Fibroblast of skin of left biceps (primary cell): ENCODE results near the gene SLC22A1.
"Not testable (repeated sequence)": the region's sequence is repeated elsewhere in the genome, so short reads cannot be mapped to it uniquely, and the experiment has no call there.

ENCODE experiments used
- DNase-seq, 2 experiments: peaks; one replicate each; pipeline ENCODE4 v3.0.0-alpha.2; 2013; ENCODE audit warnings: low read depth in 2 of 2

SLC22A1 gene

GRCh38 chr6:160093061-160093460 lies 28.6 kb upstream of the SLC22A1 start:
- DNase-seq, result no peak

- no peak for DNase-seq
Measured at GRCh38 chr6:160093946-160094345, 27.7 kb upstream of the SLC22A1 start.

DNA sequence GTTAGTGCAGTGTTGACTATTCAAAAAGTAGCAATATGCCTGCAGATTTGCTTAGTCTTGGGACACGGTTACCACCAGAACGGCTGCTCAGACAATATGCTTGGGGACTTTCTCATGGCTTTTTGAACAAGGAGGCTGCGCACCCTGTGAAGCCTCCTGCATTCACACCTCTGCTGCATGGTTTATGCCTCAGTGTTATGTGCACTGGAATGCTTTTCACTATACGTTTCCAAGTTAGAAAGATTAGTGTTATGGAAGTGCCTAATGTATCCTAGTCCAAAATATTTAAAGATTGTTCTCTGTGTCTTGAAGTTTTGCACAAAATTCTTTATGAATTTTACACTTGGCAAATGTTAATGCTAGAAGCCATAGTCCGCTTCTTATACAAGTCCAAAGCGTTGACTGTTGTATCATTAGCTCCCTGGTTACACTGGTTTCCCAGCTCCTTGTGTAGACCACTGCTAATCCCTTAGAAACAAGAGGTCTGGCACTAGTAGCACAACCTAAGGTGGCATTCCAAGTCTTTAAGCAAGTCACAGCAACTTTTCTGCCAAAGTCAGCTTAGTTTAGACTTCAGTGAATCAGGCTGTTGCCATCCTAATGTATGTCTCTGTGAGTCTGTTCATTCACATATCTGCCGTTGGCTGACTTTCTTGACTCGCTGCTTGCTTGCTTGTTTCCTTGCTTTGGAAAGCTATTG lies 26.3 kb upstream of the SLC22A1 start:
- DNase-seq, result no peak

DNA sequence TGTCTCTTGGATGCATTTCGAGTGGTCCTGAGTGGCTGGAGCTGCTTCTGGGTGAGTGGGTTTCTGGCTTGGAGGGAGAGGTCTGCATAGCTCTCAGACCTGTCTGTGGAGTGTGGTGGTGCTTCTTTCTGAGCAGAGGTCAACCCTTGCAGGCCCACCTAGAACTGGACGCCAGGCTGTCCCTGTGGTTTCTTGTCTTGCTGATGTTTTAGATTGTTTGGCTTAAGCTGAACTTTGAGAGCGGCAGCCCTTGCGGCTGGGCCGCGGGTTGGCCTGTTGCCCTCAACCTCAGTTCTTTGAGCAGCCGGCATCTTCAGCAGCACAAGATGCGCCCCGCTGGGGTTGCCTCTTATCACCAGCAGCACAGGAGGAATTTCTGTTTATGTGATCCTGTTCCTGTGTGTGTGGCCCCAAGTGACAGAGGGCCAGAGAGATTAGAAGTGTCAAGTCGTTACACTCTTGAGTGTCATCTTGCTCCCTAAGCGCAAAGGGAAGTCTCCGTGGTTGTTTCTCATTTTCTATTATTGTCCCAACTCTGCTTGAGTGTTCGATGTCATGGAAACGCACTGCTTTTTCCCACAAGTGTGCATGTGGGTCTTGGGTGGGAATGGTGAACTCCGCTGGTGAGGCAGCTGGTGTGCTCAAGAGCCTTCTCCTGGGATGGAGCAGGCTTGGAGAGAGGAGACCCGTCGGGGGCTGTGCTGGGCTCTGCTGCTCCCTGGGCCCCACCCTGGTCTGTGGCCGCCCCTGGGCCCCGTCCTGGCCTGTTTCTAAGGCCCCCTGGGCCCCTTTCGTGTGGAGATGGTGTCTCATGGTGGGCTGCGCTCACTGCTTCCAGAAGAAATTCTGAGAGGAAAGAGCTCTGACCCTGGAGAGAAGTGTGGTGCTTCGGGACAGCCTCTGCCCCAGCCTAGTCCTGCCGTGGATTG lies 20.1 kb upstream of the SLC22A1 start:
- no peak for DNase-seq

- DNase-seq, result no peak
Measured at GRCh38 chr6:160102399-160102798, 19.2 kb upstream of the SLC22A1 start.

DNA sequence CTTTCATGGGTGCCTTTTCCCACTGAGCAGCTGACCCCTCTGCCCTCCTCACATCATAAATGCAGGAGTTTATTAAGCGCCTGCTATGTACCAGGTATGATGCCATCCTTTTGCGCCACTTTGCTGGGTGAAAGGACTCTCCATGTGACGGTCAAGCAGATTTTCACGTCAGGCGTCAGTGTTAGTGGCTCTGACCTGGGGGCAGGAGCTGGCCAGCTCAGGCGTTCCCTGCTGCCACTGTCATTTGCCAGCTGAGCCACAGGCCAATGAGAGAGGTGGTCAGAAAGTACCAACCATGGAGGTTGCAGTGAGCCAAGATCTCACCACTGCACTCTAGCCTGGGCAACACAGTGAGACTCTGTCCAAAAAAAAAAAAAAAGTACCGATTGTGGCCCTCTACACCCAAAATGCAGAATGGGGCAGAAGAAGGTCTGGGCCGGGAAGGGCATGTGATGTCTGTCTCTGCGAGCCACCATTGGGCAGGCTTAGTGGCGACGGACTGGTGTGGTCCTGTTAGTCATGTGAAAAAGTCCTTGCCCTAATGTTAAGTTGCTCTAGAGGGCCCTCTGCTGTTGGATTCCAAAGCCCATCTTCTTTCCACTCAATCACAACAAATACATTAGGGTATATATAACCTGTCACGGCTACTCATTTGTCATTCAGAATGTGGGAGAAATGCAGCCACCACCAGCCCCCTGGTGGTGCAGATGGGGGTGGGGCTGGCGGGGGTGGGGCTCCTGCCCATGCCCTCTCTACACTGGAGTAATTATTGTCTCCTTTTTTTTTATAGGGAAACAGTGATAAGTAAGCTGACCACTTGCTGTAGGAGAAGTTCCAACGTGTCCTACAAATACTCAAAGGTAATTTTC lies 18.4 kb upstream of the SLC22A1 start:
- DNase-seq, result peak in 1 of 2 experiments; percentile 5

DNA sequence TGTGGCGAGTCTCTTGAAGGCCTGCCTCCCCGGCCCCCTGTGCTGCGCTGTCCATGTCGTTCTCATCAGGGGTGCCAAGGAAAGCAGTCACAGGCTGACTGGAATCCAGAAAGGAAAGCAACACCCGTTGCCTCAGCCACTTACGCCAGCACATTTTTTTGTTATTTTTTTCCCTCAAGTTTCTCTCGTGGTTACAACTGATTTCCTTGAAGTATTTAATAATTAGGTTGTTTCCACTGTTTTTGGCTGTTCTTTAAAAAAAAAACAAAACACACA lies 17.9 kb upstream of the SLC22A1 start:
- DNase-seq, result no peak

GRCh38 chr6:160104821-160105517 lies 16.6 kb upstream of the SLC22A1 start:
- no peak for DNase-seq

GRCh38 chr6:160106010-160106409 lies 15.6 kb upstream of the SLC22A1 start:
- DNase-seq, result no peak

DNA sequence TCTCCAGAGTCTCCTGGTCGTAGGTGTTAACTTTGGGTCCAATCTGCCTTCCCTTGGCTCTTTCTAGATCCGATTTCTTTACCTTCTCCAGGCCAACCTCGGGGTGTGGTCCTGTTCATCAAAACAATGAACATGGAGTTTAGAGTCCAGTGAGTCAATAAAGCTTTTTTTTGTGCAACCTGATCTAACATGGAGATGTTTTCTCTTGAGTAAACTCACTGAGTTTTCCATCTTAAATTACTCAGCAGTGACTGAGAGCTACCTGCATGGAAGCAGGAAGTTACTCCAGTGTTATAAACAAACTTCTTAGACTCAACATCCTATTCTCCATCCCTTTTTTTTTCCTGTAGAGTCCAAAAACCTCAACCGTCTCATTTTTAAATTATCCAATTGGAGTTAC lies 14.9 kb upstream of the SLC22A1 start:
- no peak for DNase-seq

GRCh38 chr6:160108077-160108476 lies 13.5 kb upstream of the SLC22A1 start:
- no peak for DNase-seq

- no peak for DNase-seq
Measured at GRCh38 chr6:160110586-160111123, 11.0 kb upstream of the SLC22A1 start.

- DNase-seq, result no peak
Measured at GRCh38 chr6:160111806-160112205, 9.8 kb upstream of the SLC22A1 start.

GRCh38 chr6:160112628-160113299 lies 8.9 kb upstream of the SLC22A1 start:
- no peak for DNase-seq

- DNase-seq, result not testable (repeated sequence)
Measured at GRCh38 chr6:160114536-160114935, 7.1 kb upstream of the SLC22A1 start.

- DNase-seq, result no peak
Measured at GRCh38 chr6:160115421-160115820, 6.2 kb upstream of the SLC22A1 start.

DNA sequence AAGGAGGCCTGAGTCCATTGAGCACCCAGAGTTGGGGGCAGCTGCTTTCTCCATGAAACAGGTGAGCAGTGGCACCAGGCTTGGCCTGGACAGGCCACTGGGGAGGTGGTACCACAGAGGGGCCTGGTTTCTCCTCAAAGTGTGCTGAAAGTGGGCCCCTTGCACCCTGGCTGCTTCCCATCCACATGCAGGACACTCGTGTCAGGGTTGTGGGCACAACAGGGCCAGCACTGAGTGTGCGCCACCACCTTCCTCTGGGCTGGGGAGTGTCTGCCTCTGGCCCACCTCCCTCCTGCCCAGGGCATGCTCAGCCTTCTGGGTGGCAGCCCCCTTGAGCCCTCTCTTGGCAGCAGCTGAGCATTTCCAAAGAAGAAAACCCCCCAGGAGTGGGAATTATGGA lies 5.2 kb upstream of the SLC22A1 start:
- no peak for DNase-seq

DNA sequence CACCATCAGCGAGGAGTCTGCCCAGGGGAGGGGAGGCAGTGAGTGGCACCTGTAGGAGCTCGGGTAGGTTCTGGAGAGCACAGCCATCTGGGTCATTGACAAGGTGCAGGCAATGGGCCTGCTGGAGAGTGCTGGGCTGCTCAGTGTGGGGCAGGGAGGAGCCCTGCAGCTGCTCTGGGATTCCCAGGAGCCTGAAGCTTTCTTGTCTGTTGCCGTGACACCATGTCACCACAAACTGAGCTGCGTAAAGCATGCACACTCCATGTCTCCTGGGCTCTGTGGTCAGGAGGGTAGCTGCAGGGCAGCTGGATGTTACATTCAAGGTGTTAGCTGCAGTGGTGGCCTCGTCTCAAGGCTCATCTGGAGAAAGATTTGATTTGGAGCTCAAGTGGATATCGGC lies 4.5 kb upstream of the SLC22A1 start:
- no peak for DNase-seq

DNA sequence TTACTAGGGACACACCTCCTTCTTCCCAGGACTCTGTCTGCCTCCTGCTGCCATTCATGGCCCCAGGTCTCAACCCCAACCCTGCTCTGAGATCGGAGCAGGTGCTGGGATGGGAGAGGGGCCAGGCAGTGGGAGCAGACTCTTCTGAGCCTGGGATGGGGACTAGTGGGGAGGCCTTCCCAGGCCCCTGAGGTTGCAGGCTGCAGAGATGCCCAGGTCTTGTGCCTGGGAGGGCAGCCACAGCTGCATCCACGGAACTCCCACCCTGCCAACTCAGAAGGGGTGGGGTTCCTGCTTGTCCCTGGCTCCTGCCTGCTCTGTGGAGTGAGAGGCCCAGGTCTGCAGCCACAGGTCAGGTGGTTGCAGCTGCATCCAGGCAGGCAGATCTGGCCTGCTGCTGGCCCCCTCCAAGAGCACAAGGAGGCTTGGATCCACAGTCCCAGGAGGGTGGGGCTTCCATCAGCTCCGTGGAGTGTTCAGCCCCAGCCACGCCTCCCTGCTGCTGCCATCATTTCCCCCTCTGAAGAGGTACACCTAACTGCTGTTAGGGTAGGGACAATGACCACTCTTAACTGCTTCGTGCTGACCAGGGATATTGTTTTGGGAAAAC lies 2.9 kb upstream of the SLC22A1 start:
- DNase-seq, result no peak

GRCh38 chr6:160120087-160120486 lies 1.5 kb upstream of the SLC22A1 start:
- no peak for DNase-seq
